ENCODE measurements around the gene ALG12. TPM values are rescaled to one million over a fixed set of nuclear protein-coding genes. Genes with fewer than 3 reads are reported as not detected.

Gene ALG12
- total and polyA plus RNA-seq, 2 experiments from 2014 or later: 18.7 to 23.3 TPM

- peaks cover 26% of the 10 kb centered on the region for H3K9me3 Mint-ChIP-seq
These were observed 31.7 kb downstream of the ALG12 start for GRCh38 chr22:49886346-49887063.

More at GRCh38 chr22:49886346-49887063, 31.7 kb downstream of the ALG12 start:
- TF ChIP-seq REST (IDR thresholded peaks at IDR 0.05; ENCODE audit: unreplicated experiment) (no peak), CTCF (conservative IDR thresholded peaks at IDR 0.05; ENCODE audit: low read depth in 2 of 2) (no peak), NANOG (IDR thresholded peaks at IDR 0.05; ENCODE audit: borderline replicate concordance) (no peak), ETS1 (IDR thresholded peaks at IDR 0.05) (no peak), ZNF331 (CRISPR knock-in tag; IDR thresholded peaks at IDR 0.05; ENCODE audit: low read depth) (no peak), ZNF462 (CRISPR knock-in tag; IDR thresholded peaks at IDR 0.05) (no peak), POLR2AphosphoS5 (IDR thresholded peaks at IDR 0.05; ENCODE audit: low read depth) (no peak), EZH2phosphoT487 (IDR thresholded peaks at IDR 0.05; ENCODE audit: unreplicated experiment) (no peak), STAT1 (IDR thresholded peaks at IDR 0.05; ENCODE audit: unreplicated experiment) (no peak), JUNB (IDR thresholded peaks at IDR 0.05; ENCODE audit: unreplicated experiment) (no peak), EZH2 (IDR thresholded peaks at IDR 0.05; ENCODE audit: low read depth, unreplicated experiment) (no peak), ZNF114 (CRISPR knock-in tag; IDR thresholded peaks at IDR 0.05) (no peak), CREB1 (CRISPR knock-in tag; IDR thresholded peaks at IDR 0.05; ENCODE audit: low read depth) (no peak)
- DNase-seq (ENCODE audit: low spot score) (no peak), ATAC-seq (no peak)
- Histone ChIP-seq H3K36me3 (ENCODE audit: insufficient read depth) (peaks cover 4% of the 10 kb centered on the region), H2AFZ (no peak overlapping the region), H3K4me1 (ENCODE audit: insufficient read depth) (no peaks in the 10 kb centered on the region), H3K4me2 (no peak overlapping the region), H3K79me2 (replicated peaks; ENCODE audit: insufficient read depth) (peaks cover 33% of the 10 kb centered on the region), H3K27ac (ENCODE audit: low read depth) (no peak overlapping the region), H3F3A (replicated peaks; ENCODE audit: low read depth) (no peaks in the 10 kb centered on the region), H3K4me3 (no peak overlapping the region), H3K9me2 (ENCODE audit: insufficient read depth) (0 out of 2 replicates have a peak, but pooled peaks cover 4% of the 10 kb centered on the region), H4K20me1 (replicated peaks; ENCODE audit: insufficient read depth) (peaks cover 26% of the 10 kb centered on the region), H3K27me3 (ENCODE audit: insufficient read depth) (no peaks in the 10 kb centered on the region)
- H3K4me3 Mint-ChIP-seq: no peak overlapping the region
- H3K36me3 Mint-ChIP-seq (ENCODE audit: low read depth): peaks cover 84% of the 10 kb centered on the region
- H3K27me3 Mint-ChIP-seq (ENCODE audit: insufficient read depth, low read depth, poor library complexity): peaks cover 2% of the 10 kb centered on the region
- peaks cover 2% of the 10 kb centered on the region; the same call in 2 of the 3 replicates for H3K4me1 Mint-ChIP-seq
- H3K27ac Mint-ChIP-seq: no peak overlapping the region

Measured in GM23338 (cell line).